ENCODE data around the gene PDZRN3.

PDZRN3 gene

GRCh38 chr3:73351423-73352071 lies 273.2 kb downstream of the PDZRN3 start:
- H3K27ac ChIP-seq, result no peak overlapping the region
- TF ChIP-seq CTCF (conservative IDR thresholded peaks at IDR 0.05) (no peak), ZFX (IDR thresholded peaks at IDR 0.05) (no peak)

- no peak for TF ChIP-seq ZFX (IDR thresholded peaks at IDR 0.05)
- no peak for TF ChIP-seq CTCF (conservative IDR thresholded peaks at IDR 0.05)
- no peak overlapping the region for H3K27ac ChIP-seq
These were observed 273.7 kb downstream of the PDZRN3 start for GRCh38 chr3:73350996-73351395.

GRCh38 chr3:73349657-73350056 lies 275.1 kb downstream of the PDZRN3 start:
- no peak overlapping the region for H3K27ac ChIP-seq
- TF ChIP-seq CTCF (conservative IDR thresholded peaks at IDR 0.05) (no peak), ZFX (IDR thresholded peaks at IDR 0.05) (no peak)

- H3K27ac ChIP-seq, result no peak overlapping the region
- TF ChIP-seq ZFX (IDR thresholded peaks at IDR 0.05) (no peak), CTCF (conservative IDR thresholded peaks at IDR 0.05) (no peak)
These were observed 282.7 kb downstream of the PDZRN3 start for GRCh38 chr3:73342077-73342476.

GRCh38 chr3:73341272-73341935 lies 283.3 kb downstream of the PDZRN3 start:
- no peak for TF ChIP-seq CTCF (conservative IDR thresholded peaks at IDR 0.05)
- no peak for TF ChIP-seq ZFX (IDR thresholded peaks at IDR 0.05)
- H3K27ac ChIP-seq, result no peak overlapping the region

- no peak overlapping the region for H3K27ac ChIP-seq
- TF ChIP-seq CTCF (conservative IDR thresholded peaks at IDR 0.05), result no peak
- TF ChIP-seq ZFX (IDR thresholded peaks at IDR 0.05), result no peak
These were observed 292.2 kb downstream of the PDZRN3 start for GRCh38 chr3:73332558-73332957.
